ENCODE measurements around the gene PNKP. TPM values are rescaled to one million over a fixed set of nuclear protein-coding genes. Genes with fewer than 3 reads are reported as not detected.

PNKP gene
- total RNA-seq, 1 donor: 40.2 TPM

DNA sequence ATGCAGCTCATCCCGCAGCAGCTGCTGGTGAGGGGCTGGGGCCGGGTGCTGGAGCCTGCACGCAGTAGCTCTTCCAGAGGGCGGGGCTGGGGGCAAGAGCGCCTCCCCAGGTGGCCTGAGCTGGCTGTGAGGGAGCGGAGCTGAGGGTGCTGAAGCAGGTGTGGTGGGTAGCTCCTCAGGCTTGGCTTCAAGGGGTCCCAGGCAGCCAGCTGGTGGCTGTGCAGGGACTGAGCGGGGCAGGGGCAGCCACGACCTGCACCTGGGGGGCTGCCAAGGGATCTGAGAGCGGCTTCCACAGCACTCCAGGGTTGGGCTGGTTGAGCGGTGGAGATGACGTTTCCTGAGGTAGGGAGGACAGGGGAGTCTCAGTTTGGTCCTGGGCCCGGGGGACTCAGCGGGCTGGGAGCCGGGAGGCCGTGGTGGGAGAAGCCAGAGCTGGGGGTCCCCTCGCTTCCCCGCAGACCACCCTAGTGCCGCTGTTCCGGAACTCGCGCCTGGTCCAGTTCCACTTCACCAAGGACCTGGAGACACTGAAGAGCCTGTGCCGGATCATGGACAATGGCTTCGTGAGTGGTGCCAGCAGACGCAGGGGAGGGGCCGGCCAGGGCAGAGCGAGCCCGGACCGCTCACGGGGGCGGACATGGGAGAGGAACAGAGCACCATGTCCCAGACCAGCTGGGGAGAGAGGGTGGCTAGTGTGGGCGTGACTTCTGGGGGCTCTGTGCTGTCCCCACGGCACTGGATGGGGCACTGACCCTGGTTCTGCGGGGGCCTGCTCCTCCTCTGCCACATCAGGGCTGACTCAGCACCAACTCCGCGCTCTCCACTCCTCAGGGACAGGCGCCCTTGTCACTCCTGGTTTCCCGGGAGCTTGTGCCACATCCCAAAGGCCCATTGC lies 9.0 kb downstream of the PNKP start:
- TF ChIP-seq, protein P1, sequence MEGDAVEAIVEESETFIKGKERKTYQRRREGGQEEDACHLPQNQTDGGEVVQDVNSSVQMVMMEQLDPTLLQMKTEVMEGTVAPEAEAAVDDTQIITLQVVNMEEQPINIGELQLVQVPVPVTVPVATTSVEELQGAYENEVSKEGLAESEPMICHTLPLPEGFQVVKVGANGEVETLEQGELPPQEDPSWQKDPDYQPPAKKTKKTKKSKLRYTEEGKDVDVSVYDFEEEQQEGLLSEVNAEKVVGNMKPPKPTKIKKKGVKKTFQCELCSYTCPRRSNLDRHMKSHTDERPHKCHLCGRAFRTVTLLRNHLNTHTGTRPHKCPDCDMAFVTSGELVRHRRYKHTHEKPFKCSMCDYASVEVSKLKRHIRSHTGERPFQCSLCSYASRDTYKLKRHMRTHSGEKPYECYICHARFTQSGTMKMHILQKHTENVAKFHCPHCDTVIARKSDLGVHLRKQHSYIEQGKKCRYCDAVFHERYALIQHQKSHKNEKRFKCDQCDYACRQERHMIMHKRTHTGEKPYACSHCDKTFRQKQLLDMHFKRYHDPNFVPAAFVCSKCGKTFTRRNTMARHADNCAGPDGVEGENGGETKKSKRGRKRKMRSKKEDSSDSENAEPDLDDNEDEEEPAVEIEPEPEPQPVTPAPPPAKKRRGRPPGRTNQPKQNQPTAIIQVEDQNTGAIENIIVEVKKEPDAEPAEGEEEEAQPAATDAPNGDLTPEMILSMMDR (IDR thresholded peaks at IDR 0.05; ENCODE audit: insufficient read depth, low read depth, low read length): no peak
- DNase-seq (ENCODE audit: low read depth): no peak
- H3K4me3 ChIP-seq (ENCODE audit: low read depth, low read length): no peak overlapping the region

- TF ChIP-seq, protein P1 (IDR thresholded peaks at IDR 0.05; ENCODE audit: insufficient read depth, low read depth, low read length): no peak
- no peak for DNase-seq (ENCODE audit: low read depth)
These were observed 9.6 kb downstream of the PNKP start for GRCh38 chr19:49857838-49858087.

DNA sequence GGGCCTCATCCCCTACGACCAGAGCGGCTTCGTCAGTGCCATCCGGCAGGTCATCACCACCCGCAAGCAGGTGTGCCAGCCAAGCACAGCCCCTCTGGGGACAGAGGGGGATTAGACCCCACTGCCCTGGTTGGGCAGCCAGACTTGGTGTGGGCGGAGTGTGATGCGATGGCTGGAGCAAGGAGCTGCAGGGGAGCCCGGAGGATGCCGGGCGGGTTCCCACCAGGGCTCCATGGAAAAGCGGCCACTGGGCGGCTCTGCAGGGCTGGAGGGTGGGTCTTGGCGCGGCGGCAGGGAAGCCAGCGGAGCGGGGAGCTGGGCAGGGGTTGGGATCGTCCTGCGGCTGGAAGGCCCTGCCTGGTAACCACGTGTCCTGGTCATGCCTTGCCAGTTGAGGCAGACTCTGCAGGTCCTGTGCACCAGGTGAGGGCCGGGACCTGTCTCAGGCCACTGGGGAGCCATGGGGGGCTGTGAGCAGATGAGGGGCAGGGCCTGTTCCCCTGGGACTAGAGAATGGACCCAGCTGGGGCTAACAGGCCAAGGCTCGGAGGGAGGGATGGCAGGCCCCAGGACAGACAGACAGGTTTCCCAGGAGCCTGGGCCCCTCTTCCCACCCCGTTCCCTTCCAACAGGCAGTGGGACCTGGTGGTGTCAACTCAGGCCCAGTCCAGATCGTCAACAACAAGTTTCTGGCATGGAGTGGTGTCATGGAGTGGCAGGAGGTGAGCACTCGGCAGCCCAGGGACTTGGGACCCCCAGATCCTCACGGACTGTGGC lies 10.1 kb downstream of the PNKP start:
- H3K4me3 ChIP-seq (ENCODE audit: low read depth, low read length): no peak overlapping the region
- DNase-seq (ENCODE audit: low read depth): no peak
- TF ChIP-seq, protein P1 (IDR thresholded peaks at IDR 0.05; ENCODE audit: insufficient read depth, low read depth, low read length): no peak

More at GRCh38 chr19:49857838-49858087, 9.6 kb downstream of the PNKP start:
- no peak overlapping the region for H3K4me3 ChIP-seq (ENCODE audit: low read depth, low read length)

- no peak for DNase-seq (ENCODE audit: low read depth)
- TF ChIP-seq, protein P1 (IDR thresholded peaks at IDR 0.05; ENCODE audit: insufficient read depth, low read depth, low read length): no peak
- H3K4me3 ChIP-seq (ENCODE audit: low read depth, low read length): no peak overlapping the region
These were observed 10.8 kb downstream of the PNKP start for GRCh38 chr19:49856574-49857021.

DNA sequence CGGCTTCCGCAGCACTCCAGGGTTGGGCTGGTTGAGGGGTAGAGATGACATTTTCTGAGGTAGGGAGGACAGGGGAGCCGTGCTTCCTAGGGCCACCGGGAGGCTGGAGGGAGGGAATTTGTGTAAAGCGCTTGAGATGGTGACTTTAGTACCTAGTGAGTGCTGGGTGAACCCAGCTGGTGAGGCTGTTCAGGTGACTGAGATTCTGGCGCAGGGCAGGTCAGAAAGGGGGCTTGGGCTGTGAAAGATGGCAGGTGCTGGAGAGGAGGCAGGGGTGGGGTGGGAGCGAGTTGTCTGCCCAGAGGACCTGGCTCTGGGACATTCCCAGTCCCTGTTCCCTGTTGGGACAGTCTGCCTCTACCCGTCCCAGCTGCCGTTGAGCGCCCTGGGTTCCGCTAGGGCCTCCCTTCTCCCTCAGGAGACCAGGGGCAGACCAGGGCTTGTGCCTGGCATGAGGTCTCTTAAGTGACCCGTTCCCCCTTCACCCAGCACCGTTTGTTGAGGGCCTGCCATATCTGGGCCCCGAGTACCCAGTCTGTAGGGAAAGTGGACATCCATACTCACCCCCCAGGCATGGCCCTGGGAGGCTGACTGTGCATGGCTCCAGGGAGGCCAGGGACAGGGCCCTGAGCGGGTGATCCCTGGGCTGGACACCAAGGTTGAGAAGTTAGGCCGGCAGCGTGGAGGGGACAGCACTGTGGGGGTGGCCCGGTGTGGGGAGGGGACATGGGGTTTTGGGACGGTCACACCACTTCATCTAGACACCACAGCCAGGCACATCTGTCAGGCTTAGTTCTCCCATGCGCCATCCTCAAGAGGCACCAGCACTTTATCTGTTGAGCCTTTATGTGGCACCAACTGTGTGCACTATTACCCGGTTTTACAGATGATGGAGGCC lies 11.5 kb downstream of the PNKP start:
- TF ChIP-seq, protein P1 (IDR thresholded peaks at IDR 0.05; ENCODE audit: insufficient read depth, low read depth, low read length): no peak
- H3K4me3 ChIP-seq (ENCODE audit: low read depth, low read length): no peak overlapping the region
- no peak for DNase-seq (ENCODE audit: low read depth)

- DNase-seq (ENCODE audit: low read depth): no peak
- TF ChIP-seq, protein P1 (IDR thresholded peaks at IDR 0.05; ENCODE audit: insufficient read depth, low read depth, low read length): no peak
- H3K4me3 ChIP-seq (ENCODE audit: low read depth, low read length): no peak overlapping the region
These were observed 12.1 kb downstream of the PNKP start for GRCh38 chr19:49855277-49855675.
